GM10248 (cell line): Measurements from ENCODE around the gene ATP9B.

Experiments used
- CTCF ChIA-PET: fragments of 300-600 bp; sonication (Branson Sonifier 250); formaldehyde crosslinking; extraction: SDS; loops from one replicate; lab custom pipeline; 2021; ENCODE audit warnings: antibody characterized with exemption; lab: Yijun Ruan, JAX
- POLR2A ChIA-PET: fragments of 350-650 bp; sonication (Branson Sonifier 250); formaldehyde crosslinking; extraction: SDS; loops from one replicate; lab custom pipeline; 2020; ENCODE audit warnings: antibody characterized with exemption; lab: Yijun Ruan, JAX
- DNase-seq: peaks from one replicate; pipeline ENCODE4 v3.0.0; 2012; ENCODE audit errors: extremely low spot score
- TF ChIP-seq, protein P1 (sequence below): IDR thresholded peaks from 2 replicates; pipeline ENCODE4 v1.5.1; 2012; ENCODE audit warnings: mild to moderate bottlenecking, low read depth; ENCODE audit errors: extremely low read depth, missing control alignments, control extremely low read depth

ATP9B gene

DNA sequence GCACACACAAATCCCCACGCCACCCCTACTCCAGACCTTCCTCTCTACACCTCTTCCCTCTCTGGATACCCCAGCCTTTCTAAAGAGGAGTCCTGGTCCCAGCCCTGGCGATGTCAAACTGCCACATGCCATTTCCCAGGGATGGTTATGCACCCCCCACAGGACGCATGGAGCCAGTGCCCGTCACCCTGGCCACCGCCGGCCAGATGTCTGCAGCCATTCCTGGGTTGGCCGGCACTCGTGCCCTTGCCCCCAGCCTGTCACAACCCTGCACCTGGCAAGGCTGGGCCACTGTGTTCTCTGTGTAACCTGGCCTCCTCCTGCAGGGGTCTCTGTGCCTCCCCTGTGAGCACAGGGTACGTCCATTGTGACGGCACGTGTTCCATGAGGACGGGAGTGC, 268.4 kb downstream of the ATP9B start:
- ChIA-PET CTCF (interaction anchor here (1.0 kb wide), 1 partner anchor 16 kb away, joined by 3 read pairs; no protein-coding TSS in a partner anchor), POLR2A (no interaction called here)
- DNase-seq = no peak
- TF ChIP-seq, protein P1, sequence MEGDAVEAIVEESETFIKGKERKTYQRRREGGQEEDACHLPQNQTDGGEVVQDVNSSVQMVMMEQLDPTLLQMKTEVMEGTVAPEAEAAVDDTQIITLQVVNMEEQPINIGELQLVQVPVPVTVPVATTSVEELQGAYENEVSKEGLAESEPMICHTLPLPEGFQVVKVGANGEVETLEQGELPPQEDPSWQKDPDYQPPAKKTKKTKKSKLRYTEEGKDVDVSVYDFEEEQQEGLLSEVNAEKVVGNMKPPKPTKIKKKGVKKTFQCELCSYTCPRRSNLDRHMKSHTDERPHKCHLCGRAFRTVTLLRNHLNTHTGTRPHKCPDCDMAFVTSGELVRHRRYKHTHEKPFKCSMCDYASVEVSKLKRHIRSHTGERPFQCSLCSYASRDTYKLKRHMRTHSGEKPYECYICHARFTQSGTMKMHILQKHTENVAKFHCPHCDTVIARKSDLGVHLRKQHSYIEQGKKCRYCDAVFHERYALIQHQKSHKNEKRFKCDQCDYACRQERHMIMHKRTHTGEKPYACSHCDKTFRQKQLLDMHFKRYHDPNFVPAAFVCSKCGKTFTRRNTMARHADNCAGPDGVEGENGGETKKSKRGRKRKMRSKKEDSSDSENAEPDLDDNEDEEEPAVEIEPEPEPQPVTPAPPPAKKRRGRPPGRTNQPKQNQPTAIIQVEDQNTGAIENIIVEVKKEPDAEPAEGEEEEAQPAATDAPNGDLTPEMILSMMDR = no peak

DNA sequence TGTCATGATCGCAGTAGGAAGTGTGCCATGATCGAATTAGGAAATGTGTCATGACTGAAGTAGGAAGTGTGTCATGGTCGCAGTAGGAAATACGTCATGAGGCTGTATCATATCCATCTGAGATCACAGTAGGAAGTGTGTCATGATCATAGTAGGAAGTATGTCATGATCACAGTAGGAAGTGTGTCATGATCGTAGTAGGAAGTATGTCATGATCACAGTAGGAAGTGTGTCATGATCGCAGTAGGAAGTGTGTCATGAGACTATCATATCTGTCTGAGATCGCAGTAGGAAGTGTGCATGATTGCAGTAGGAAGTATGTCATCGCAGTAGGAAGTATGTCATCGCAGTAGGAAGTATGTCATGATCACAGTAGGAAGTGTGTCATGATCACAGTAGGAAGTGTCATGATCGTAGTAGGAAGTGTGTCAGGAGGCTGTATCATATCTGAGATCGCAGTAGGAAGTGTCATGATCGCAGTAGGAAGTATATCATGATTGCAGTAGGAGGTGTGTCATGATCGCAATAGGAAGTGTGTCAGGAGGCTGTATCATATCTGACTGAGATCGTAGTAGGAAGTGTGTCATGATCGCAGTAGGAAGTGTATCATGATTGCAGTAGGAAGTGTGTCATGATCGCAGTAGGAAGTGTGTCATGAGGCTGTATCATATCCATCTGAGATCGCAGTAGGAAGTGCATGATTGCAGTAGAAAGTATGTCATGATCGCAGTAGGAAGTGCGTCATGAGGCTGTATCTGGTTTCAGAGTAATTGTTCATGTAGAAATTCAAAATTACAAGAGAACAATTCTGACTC, 270.1 kb downstream of the ATP9B start:
- ChIA-PET POLR2A (no interaction called here), CTCF (no interaction called here)
- TF ChIP-seq, protein P1 = no peak
- DNase-seq = no peak

DNA sequence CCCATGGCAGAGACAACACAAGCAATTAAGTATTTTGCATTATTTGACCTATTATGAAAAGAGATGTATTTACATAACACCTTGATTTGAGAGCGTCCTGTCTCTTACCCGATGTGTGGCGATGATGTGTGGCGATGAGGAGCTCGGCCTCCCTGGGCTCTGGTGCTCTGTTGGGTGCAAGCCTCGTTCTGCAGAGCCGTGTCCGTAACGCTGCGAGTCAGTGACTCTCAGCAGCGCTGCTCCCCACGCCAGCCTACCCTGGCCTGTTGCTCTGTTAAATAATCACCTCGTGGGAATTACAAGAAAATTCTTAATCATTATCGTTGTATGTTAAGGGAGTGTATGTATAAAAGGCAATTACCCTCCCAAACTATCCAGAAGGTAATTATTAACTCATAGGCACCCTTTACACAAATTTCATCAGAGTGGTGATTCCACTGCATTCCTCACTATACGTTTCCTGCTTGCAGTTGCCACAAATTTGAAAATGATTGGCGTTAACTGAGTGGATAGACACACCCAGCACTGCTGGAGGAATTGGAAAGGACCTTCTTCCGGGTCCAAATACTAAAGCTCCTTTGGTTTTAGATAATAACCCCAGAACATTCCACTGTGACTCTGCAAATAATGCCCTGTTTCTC, 274.5 kb downstream of the ATP9B start:
- no peak for DNase-seq
- TF ChIP-seq, protein P1 = no peak
- POLR2A ChIA-PET = no interaction called here
- CTCF ChIA-PET = no interaction called here

DNA sequence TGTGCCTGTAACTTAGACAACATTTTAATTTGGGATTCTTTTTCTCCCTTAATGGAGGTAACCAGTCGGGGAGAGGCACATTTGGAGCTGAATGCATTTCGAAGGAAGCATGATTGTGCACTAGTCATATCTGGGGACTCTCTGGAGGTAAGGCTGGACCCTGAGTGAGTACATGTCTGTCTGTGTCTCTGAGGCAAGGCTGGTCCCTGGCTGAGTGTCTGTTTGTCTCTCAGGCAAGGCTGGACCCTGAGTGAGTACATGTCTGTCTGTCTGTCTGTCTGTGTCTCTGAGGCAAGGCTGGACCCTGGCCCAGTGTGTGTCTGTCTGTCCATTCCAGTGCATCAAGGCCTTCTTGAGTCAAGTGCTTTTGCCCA, 275.0 kb downstream of the ATP9B start:
- TF ChIP-seq, protein P1 = no peak
- no peak for DNase-seq
- CTCF ChIA-PET = no interaction called here
- POLR2A ChIA-PET = no interaction called here

DNA sequence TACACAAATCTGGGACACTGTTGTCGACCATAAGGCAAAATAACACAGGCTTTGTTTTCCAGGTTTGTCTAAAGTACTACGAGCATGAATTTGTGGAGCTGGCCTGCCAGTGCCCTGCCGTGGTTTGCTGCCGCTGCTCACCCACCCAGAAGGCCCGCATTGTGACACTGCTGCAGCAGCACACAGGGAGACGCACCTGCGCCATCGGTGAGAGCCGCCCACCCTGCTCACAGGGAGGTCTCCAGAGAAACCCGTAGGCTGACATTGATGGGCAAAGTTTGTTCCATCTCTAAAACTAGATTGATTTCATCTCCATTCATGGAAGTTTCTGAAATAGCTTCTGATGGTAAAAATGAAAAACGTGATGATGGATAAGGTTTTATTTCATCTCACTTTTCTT, 276.2 kb downstream of the ATP9B start:
- TF ChIP-seq, protein P1 = no peak
- DNase-seq = no peak
- ChIA-PET POLR2A (interaction anchor here (0.6 kb wide), 1 partner anchor 259 kb away, joined by 7 read pairs; no protein-coding TSS in a partner anchor), CTCF (interaction anchor here (1.1 kb wide), 1 partner anchor 10 kb away, joined by 3 read pairs; no protein-coding TSS in a partner anchor)

DNA sequence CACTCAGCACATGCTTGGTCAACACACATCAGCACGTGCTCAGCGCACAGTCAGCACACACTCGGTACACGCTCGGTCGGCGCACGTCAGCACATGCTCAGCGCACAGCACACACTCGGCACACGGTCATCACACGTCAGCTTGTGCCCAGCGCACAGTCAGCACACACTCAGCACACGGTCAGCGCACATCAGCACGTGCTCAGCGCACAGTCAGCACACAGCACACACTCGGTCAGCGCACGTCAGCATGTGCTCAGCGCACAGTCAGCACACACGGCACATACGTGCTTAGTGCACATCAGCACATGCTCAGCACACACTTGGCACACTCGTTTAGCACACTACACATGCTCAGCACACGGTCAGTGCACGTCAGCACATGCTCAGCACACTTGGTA, 276.8 kb downstream of the ATP9B start:
- ChIA-PET CTCF (no interaction called here), POLR2A (no interaction called here)
- TF ChIP-seq, protein P1 = no peak
- DNase-seq = no peak
